H1 (cell line): ENCODE measurements around the gene UNC50. TPM values are rescaled to one million over a fixed set of nuclear protein-coding genes. Genes with fewer than 3 reads are reported as not detected.
A peak's percentile ranks its signal among the peaks of the same experiment; 100 is the strongest.

Experiments
- CTCF ChIA-PET: fragments of 300-600 bp; sonication (Branson Sonifier 250); formaldehyde crosslinking; loops from one replicate; lab custom pipeline; 2021; ENCODE audit not compliant: partially characterized antibody; lab: Charles Lee
- POLR2A ChIA-PET: fragments of 300-600 bp; sonication (Branson Sonifier 250); formaldehyde crosslinking; loops from one replicate; lab custom pipeline; 2021; ENCODE audit warnings: inconsistent platforms; ENCODE audit not compliant: partially characterized antibody; lab: Charles Lee
- DNase-seq, 2 experiments: peaks; one replicate each; pipeline versions ENCODE4 v3.0.0 to v3.0.0-alpha.2; 2010 to 2022; ENCODE audit warnings: low spot score in 2 of 2, low read depth in 1 of 2, mixed read lengths in 1 of 2
- FAIRE-seq: peaks from 2 replicates; lab custom pipeline; 2011; peaks lifted over from hg19 to GRCh38; lab: Jason Lieb, UNC
- H2AFZ ChIP-seq: 2 replicates; pipeline ENCODE4 v1.8.1; 2012; ENCODE audit warnings: low read length, inconsistent platforms
- H2AK5ac ChIP-seq: 2 replicates; pipeline ENCODE4 v1.6.1; 2013; ENCODE audit warnings: low read depth, low read length
- H2BK120ac ChIP-seq: replicated peaks from 2 replicates; pipeline ENCODE3; 2013; ENCODE audit warnings: low read depth, low read length, inconsistent platforms
- H2BK12ac ChIP-seq: 2 replicates; pipeline ENCODE4 v1.6.1; 2013; ENCODE audit warnings: low read depth, low read length
- H2BK15ac ChIP-seq: 2 replicates; pipeline ENCODE4 v1.6.1; 2013; ENCODE audit warnings: low read length
- H2BK20ac ChIP-seq: 2 replicates; pipeline ENCODE4 v1.6.1; 2013; ENCODE audit warnings: low read length
- H2BK5ac ChIP-seq: 2 replicates; pipeline ENCODE4 v1.6.1; 2013; ENCODE audit warnings: low read depth, low read length
- H3K14ac ChIP-seq: 2 replicates; pipeline ENCODE4 v1.6.1; 2013; ENCODE audit warnings: inconsistent platforms; ENCODE audit not compliant: insufficient read length
- H3K18ac ChIP-seq: 2 replicates; pipeline ENCODE4 v1.6.1; 2013; ENCODE audit warnings: low read length; ENCODE audit errors: extremely low read depth
- H3K23ac ChIP-seq: 2 replicates; pipeline ENCODE4 v1.6.1; 2013; ENCODE audit warnings: inconsistent platforms; ENCODE audit not compliant: insufficient read length
- H3K23me2 ChIP-seq: 2 replicates; pipeline ENCODE4 v1.6.1; 2013; ENCODE audit warnings: low read depth, low read length
- H3K27ac ChIP-seq: 2 replicates; pipeline ENCODE4 v1.6.1; 2011; ENCODE audit warnings: low read depth, low read length, inconsistent platforms
- H3K27me3 ChIP-seq, 4 experiments: replicated peaks in 1 of 4; 1 replicate in 1 of 4; 2 replicates in 3 of 4; pipeline versions ENCODE4 v1.6.1 to v1.8.1; 2011 to 2013; ENCODE audit warnings: low read length in 3 of 4, mild to moderate bottlenecking in 3 of 4, inconsistent platforms in 2 of 4, mixed read lengths in 2 of 4, moderate library complexity in 1 of 4; ENCODE audit not compliant: control insufficient read depth in 3 of 4, insufficient read depth in 3 of 4; ENCODE audit errors: extremely low read depth in 1 of 4
- H3K36me3 ChIP-seq, 4 experiments: 2 replicates each; pipeline versions ENCODE4 v1.6.1 to v1.8.1; 2011 to 2013; ENCODE audit warnings: mild to moderate bottlenecking in 4 of 4, low read length in 3 of 4, moderate library complexity in 2 of 4, control low read depth in 1 of 4, inconsistent platforms in 1 of 4; ENCODE audit not compliant: insufficient read depth in 4 of 4, control insufficient read depth in 2 of 4
- H3K4ac ChIP-seq: replicated peaks from 2 replicates; pipeline ENCODE3; 2013; ENCODE audit warnings: low read length, low read depth, mixed read lengths, inconsistent platforms; ENCODE audit not compliant: insufficient read length
- H3K4me1 ChIP-seq, 4 experiments: replicated peaks in 1 of 4; 1 replicate in 1 of 4; 2 replicates in 3 of 4; pipeline versions ENCODE4 v1.6.1 to v1.8.1; 2011 to 2013; ENCODE audit warnings: low read length in 3 of 4, inconsistent platforms in 2 of 4, mixed read lengths in 1 of 4; ENCODE audit not compliant: insufficient read depth in 4 of 4, control insufficient read depth in 3 of 4
- H3K4me2 ChIP-seq, 2 experiments: 2 replicates each; pipeline versions ENCODE4 v1.6.1 to v1.8.1; 2011 to 2013; ENCODE audit warnings: low read depth in 2 of 2, low read length in 2 of 2, control low read depth in 1 of 2, inconsistent platforms in 1 of 2, mild to moderate bottlenecking in 1 of 2; ENCODE audit not compliant: insufficient read depth in 1 of 2
- H3K4me3 ChIP-seq, 4 experiments: fragments of 200-600, 300-600 bp in 1 of 4; sonication (generic), shearing (Covaris generic), sonication (Bioruptor Twin) in 1 of 4; 2 replicates each; pipeline versions ENCODE4 v1.5.1 to v1.8.1; 2011 to 2016; ENCODE audit warnings: low read length in 4 of 4, low read depth in 3 of 4, control low read depth in 2 of 4, inconsistent platforms in 2 of 4, mild to moderate bottlenecking in 2 of 4, mixed read lengths in 1 of 4, moderate library complexity in 1 of 4; ENCODE audit not compliant: insufficient read depth in 2 of 4; ENCODE audit errors: extremely low read depth in 1 of 4
- H3K56ac ChIP-seq: replicated peaks from 2 replicates; pipeline ENCODE3; 2013; ENCODE audit warnings: low read depth, mild to moderate bottlenecking, mixed read lengths, low read length, inconsistent platforms; ENCODE audit not compliant: insufficient read length
- H3K79me1 ChIP-seq: 2 replicates; pipeline ENCODE4 v1.6.1; 2013; ENCODE audit warnings: low read depth, low read length, control low read depth
- H3K79me2 ChIP-seq, 2 experiments: 2 replicates each; pipeline versions ENCODE4 v1.6.1 to v1.8.1; 2012 to 2013; ENCODE audit warnings: low read length in 2 of 2, mild to moderate bottlenecking in 2 of 2, inconsistent platforms in 1 of 2; ENCODE audit not compliant: insufficient read depth in 2 of 2, control insufficient read depth in 1 of 2
- H3K9ac ChIP-seq, 4 experiments: replicated peaks in 1 of 4; 1 replicate in 1 of 4; 2 replicates in 3 of 4; pipeline versions ENCODE4 v1.6.1 to v1.8.1; 2011 to 2013; ENCODE audit warnings: low read depth in 3 of 4, low read length in 3 of 4, control low read depth in 2 of 4, mild to moderate bottlenecking in 2 of 4, moderate library complexity in 2 of 4, inconsistent platforms in 1 of 4; ENCODE audit errors: extremely low read depth in 1 of 4
- H3K9me3 ChIP-seq, 2 experiments: 2 replicates each; pipeline versions ENCODE4 v1.6.1 to v1.8.1; 2012 to 2013; ENCODE audit warnings: mild to moderate bottlenecking in 2 of 2, moderate library complexity in 2 of 2, control low read depth in 1 of 2, inconsistent platforms in 1 of 2, low read depth in 1 of 2, low read length in 1 of 2, mixed read lengths in 1 of 2; ENCODE audit not compliant: insufficient read depth in 2 of 2
- H4K20me1 ChIP-seq, 2 experiments: replicated peaks in 1 of 2; 2 replicates each; pipeline versions ENCODE3 to v1.8.1; 2011 to 2013; ENCODE audit warnings: inconsistent platforms in 2 of 2, low read length in 2 of 2, mild to moderate bottlenecking in 1 of 2; ENCODE audit not compliant: insufficient read depth in 2 of 2, control insufficient read depth in 1 of 2
- H4K5ac ChIP-seq: 2 replicates; pipeline ENCODE4 v1.6.1; 2013; ENCODE audit warnings: low read length, low read depth, mixed read lengths, inconsistent platforms; ENCODE audit not compliant: insufficient read length
- H4K8ac ChIP-seq: 2 replicates; pipeline ENCODE4 v1.8.0; 2013; ENCODE audit warnings: mild to moderate bottlenecking, moderate library complexity, low read length, inconsistent platforms; ENCODE audit not compliant: insufficient read depth; ENCODE audit errors: extremely low read depth
- H4K91ac ChIP-seq: replicated peaks from 2 replicates; pipeline ENCODE3; 2013; ENCODE audit warnings: low read length, mixed read lengths, inconsistent platforms; ENCODE audit not compliant: insufficient read length
- CEBPB ChIP-seq: IDR thresholded peaks from 2 replicates; pipeline ENCODE4 v1.6.1; 2012; ENCODE audit warnings: low read depth, low read length
- CHD1 ChIP-seq: IDR thresholded peaks from 2 replicates; pipeline ENCODE4 v1.6.1; 2012; ENCODE audit warnings: low read depth, low read length, improper control_type of control experiment
- POLR2AphosphoS5 ChIP-seq: IDR thresholded peaks from 2 replicates; pipeline ENCODE4 v1.6.1; 2011; ENCODE audit warnings: low read depth, low read length
- RBBP5 ChIP-seq: IDR thresholded peaks from 2 replicates; pipeline ENCODE4 v1.7.1; 2012; ENCODE audit warnings: low read depth, mild to moderate bottlenecking, inconsistent platforms, low read length, moderate library complexity, borderline replicate concordance
- RFX5 ChIP-seq: IDR thresholded peaks from 2 replicates; pipeline ENCODE4 v1.6.1; 2011; ENCODE audit warnings: low read depth, low read length, improper control_type of control experiment, borderline replicate concordance
- SP4 ChIP-seq: IDR thresholded peaks from 2 replicates; pipeline ENCODE4 v1.6.1; 2012; ENCODE audit warnings: low read length, inconsistent platforms
- SUZ12 ChIP-seq: fragments of 200-600 bp; sonication (generic); IDR thresholded peaks from 2 replicates; pipeline ENCODE4 v1.6.1; 2012; ENCODE audit warnings: mild to moderate bottlenecking, inconsistent platforms, low read length, moderate library complexity, mixed read lengths
- WGBS, 2 experiments: shearing (Covaris generic) in 1 of 2; methylation state at CpG; one replicate each; pipeline versions ENCODE4 v1.1.6 to v1.1.7; 2013 to 2015; ENCODE audit warnings: low lambda C conversion rate in 2 of 2, mixed read lengths in 2 of 2, inconsistent platforms in 1 of 2, low coverage in 1 of 2, missing lambda C conversion rate in 1 of 2; ENCODE audit not compliant: insufficient replicate concordance in 2 of 2, insufficient coverage in 1 of 2, insufficient read length in 1 of 2; ENCODE audit errors: extremely low coverage in 1 of 2, missing lambda C conversion rate in 1 of 2; 5-methylcytosine and 5-hydroxymethylcytosine counted together
- polyA plus RNA-seq, 7 experiments: library from polyadenylated mRNA; depleted of rRNA in 3 of 7; stranded (reverse) in 5 of 7; unstranded in 2 of 7; fragments of >200 nt in 5 of 7; fragments of 200-250 nt in 2 of 7; gene quantifications; 1 replicate in 5 of 7; 2 replicates in 1 of 7; 4 replicates in 1 of 7; pipeline versions ENCODE4 v1.2.1 to v1.2.3, GENCODE V29; 2011 to 2013; ENCODE audit warnings: missing spikeins in 2 of 7, mixed read lengths in 2 of 7
- total RNA-seq: library from RNA; stranded (reverse); fragmentation: NEBNext Ultra II Directional; extraction: Animal tissue kit (Norgen Biotek cat#: 25700); gene quantifications from 2 replicates; pipeline ENCODE4 v1.2.1, GENCODE V29; 2021
- TF ChIP-seq, protein P1 (sequence below): IDR thresholded peaks from 2 replicates; pipeline ENCODE4 v1.6.1; 2012; ENCODE audit warnings: inconsistent platforms

The UNC50 gene
- total and polyA plus RNA-seq, 2 of the 8 experiments (the other 6 are each of a cell fraction or from before 2014, with no cell fraction given): 33.4 to 58.5 TPM

GRCh38 chr2:98583816-98584618, 24.4 kb upstream of the UNC50 start:
- no peak overlapping the region for H4K5ac ChIP-seq
- H3K14ac ChIP-seq: no peak overlapping the region
- no peak overlapping the region for H3K23ac ChIP-seq
- H3K4me1 ChIP-seq: no peaks in the 10 kb centered on the region
- H2BK120ac ChIP-seq: no peak overlapping the region
- H3K23me2 ChIP-seq: no peaks in the 10 kb centered on the region
- no peak overlapping the region for H2AFZ ChIP-seq
- peaks cover 0 to 19% (median 8%) of the 10 kb centered on the region in 4 experiments; a peak in 6 of 8 replicates for H3K36me3 ChIP-seq
- no peak overlapping the region for H3K56ac ChIP-seq
- H3K9ac ChIP-seq: no peak overlapping the region
- no peak overlapping the region for H2BK5ac ChIP-seq
- H3K18ac ChIP-seq: no peak overlapping the region
- no peak overlapping the region for H3K4ac ChIP-seq
- peak in 1 of 2 experiments; percentile 40 for DNase-seq
- no peaks in the 10 kb centered on the region for H3K27me3 ChIP-seq
- H4K8ac ChIP-seq: no peak overlapping the region
- CTCF ChIA-PET: interaction anchor here (0.6 to 4.6 kb wide), 4 partner anchors 8 to 321 kb away, joined by 3 to 26 read pairs (median 3); no protein-coding TSS in a partner anchor
- no peaks in the 10 kb centered on the region for H3K79me1 ChIP-seq
- H3K9me3 ChIP-seq: no peaks in the 10 kb centered on the region
- H4K20me1 ChIP-seq: peaks cover 2 to 3% of the 10 kb centered on the region in 2 experiments
- H2BK12ac ChIP-seq: no peak overlapping the region
- H3K79me2 ChIP-seq: no peaks in the 10 kb centered on the region
- H3K4me3 ChIP-seq: no peak overlapping the region
- H2BK15ac ChIP-seq: no peak overlapping the region
- no peak for FAIRE-seq
- no peak overlapping the region for H2BK20ac ChIP-seq
- no peak overlapping the region for H2AK5ac ChIP-seq
- WGBS, 2 experiments: 94% methylated on average over 10 of the region's 10 CpGs; no CpG with 5 or more reads in 1 of the 2 experiments
- no peak overlapping the region for H3K27ac ChIP-seq
- TF ChIP-seq POLR2AphosphoS5 (no peak), CEBPB (no peak), RBBP5 (no peak), SP4 (no peak), RFX5 (no peak), SUZ12 (no peak), CHD1 (no peak)
- TF ChIP-seq, protein P1, sequence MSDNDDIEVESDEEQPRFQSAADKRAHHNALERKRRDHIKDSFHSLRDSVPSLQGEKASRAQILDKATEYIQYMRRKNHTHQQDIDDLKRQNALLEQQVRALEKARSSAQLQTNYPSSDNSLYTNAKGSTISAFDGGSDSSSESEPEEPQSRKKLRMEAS: no peak
- POLR2A ChIA-PET: no interaction called here
- no peak overlapping the region for H4K91ac ChIP-seq
- no peak overlapping the region for H3K4me2 ChIP-seq
